ENCODE results near the gene NID2.

GRCh38 chr14:52110441-52111086 lies 41.7 kb upstream of the NID2 start:
- TF ChIP-seq EZH2 (IDR thresholded peaks at IDR 0.05; ENCODE audit: borderline replicate concordance, insufficient read depth, low read depth, low read length, poor library complexity, severe bottlenecking) (no peak), CTCF (IDR thresholded peaks at IDR 0.05) (no peak)

Data from B cell (primary cell).